GM04504 (cell line): Measurements from ENCODE around the gene PNMA1.

Source experiments
- DNase-seq: peaks from one replicate; pipeline ENCODE4 v3.0.0-alpha.2; 2012; ENCODE audit warnings: low read depth

The PNMA1 gene

GRCh38 chr14:73713803-73714655, at the start of gene PNMA1:
Gene PNMA1 (minus strand): TSS chr14:73714384. CDS start chr14:73713639, 745 bp downstream.
- DNase-seq = peak; percentile 65

GRCh38 chr14:73763396-73763795, 49.2 kb upstream of the PNMA1 start:
- no peak for DNase-seq

- no peak for DNase-seq
Measured at GRCh38 chr14:73762375-73762822, 48.2 kb upstream of the PNMA1 start.

GRCh38 chr14:73761618-73762355, 47.6 kb upstream of the PNMA1 start:
- no peak for DNase-seq

- DNase-seq = no peak
Measured at GRCh38 chr14:73760598-73761586, 46.7 kb upstream of the PNMA1 start.

- DNase-seq = peak; percentile 98
Measured at GRCh38 chr14:73759714-73760597, 45.8 kb upstream of the PNMA1 start.

- DNase-seq = no peak
Measured at GRCh38 chr14:73759183-73759713, 45.1 kb upstream of the PNMA1 start.

GRCh38 chr14:73758392-73759182, 44.4 kb upstream of the PNMA1 start:
- no peak for DNase-seq

GRCh38 chr14:73757876-73758391, 43.8 kb upstream of the PNMA1 start:
- DNase-seq = no peak

- no peak for DNase-seq
Measured at GRCh38 chr14:73757381-73757780, 43.2 kb upstream of the PNMA1 start.

- DNase-seq = no peak
Measured at GRCh38 chr14:73755434-73756014, 41.3 kb upstream of the PNMA1 start.

- DNase-seq = peak; percentile 42
Measured at GRCh38 chr14:73754911-73755360, 40.8 kb upstream of the PNMA1 start.

GRCh38 chr14:73753887-73754795, 40.0 kb upstream of the PNMA1 start:
- DNase-seq = peak; percentile 39

- DNase-seq = no peak
Measured at GRCh38 chr14:73753124-73753886, 39.1 kb upstream of the PNMA1 start.

- peak; percentile 72 for DNase-seq
Measured at GRCh38 chr14:73752297-73752992, 38.3 kb upstream of the PNMA1 start.

GRCh38 chr14:73751157-73751691, 37.0 kb upstream of the PNMA1 start:
- no peak for DNase-seq
